CD4-positive, alpha-beta T cell treated with Interleukin-17A for 4 hours (primary cell): ENCODE measurements around the gene NFIA.

Experiments
- DNase-seq: peaks from one replicate; pipeline ENCODE4 v3.0.0-alpha.2; 2020; ENCODE audit warnings: mixed read lengths

The NFIA gene

DNA sequence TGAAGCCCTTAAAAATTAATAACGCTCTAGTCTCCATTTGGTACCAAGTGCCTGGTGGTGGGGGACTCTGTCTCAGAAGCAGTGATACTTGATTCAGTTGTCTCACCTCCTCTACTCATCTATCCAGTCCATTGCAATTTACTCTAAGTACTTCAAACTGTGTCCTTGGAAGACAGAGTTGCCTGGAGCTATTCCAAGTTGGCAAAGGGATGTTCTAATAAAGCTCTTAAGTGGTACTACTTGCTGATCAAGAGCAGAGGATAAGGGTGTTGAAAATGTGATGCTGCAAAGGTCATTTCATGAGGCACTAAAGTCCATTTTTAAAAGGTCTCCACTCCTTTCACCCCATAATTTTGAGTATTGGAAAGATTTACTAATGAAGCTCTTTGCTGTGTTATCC is 142.2 kb downstream of the NFIA start:
- no peak for DNase-seq

DNA sequence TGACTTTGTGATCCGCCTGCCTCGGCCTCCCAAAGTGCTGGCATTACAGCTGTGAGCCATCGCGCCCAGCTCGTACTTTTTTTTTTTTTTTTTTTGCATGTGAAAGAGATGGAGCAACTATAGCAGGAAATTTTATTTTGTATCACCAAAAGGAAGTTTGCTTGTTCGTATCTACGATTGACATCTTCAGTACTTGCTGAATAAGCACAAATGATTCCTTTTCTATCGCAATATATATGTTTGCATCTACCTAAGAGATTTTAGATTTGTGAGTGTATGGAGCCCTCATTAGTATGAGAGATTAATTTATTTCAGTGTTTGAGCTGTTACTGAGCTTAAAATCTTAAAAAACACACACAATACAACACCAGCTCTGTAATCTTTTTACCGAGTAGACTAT is 143.1 kb downstream of the NFIA start:
- DNase-seq: no peak

GRCh38 chr1:61226791-61227567 is 144.6 kb downstream of the NFIA start:
- no peak for DNase-seq

DNA sequence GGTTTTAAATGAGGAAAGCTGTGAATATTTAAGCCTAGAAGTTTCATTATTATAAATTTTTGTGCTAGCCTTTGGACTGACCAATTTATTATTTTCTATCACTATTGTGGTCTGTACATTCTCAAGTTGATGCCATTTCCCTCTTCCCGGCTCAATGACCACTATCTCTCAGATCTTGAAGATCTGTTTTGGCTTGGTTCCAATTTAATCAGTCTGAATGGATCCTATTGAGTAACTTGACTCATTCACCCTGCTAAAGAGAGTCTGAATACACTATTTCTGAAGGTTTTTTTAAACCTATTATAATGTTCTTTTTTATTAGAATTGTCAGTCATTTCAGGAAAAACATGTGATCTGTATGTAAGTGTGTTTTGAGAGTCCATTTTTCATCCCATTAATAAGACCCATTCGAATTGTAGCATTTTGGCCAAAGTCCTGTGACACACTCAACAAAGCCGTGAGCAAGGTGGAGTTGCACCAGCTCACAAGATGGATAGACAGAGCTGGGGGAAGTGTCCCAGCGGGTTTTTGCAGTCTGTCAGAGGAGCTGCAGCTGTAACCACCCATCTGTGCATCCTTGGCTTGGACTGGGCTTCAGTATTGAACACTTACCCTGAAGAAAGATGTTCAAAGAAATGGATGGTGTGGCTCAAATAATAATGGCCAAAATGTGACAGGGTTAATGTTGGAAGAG is 145.6 kb downstream of the NFIA start:
- no peak for DNase-seq

- no peak for DNase-seq
These were observed 148.2 kb downstream of the NFIA start for GRCh38 chr1:61230523-61230922.

GRCh38 chr1:61231795-61232194 is 149.4 kb downstream of the NFIA start:
- DNase-seq: no peak

DNA sequence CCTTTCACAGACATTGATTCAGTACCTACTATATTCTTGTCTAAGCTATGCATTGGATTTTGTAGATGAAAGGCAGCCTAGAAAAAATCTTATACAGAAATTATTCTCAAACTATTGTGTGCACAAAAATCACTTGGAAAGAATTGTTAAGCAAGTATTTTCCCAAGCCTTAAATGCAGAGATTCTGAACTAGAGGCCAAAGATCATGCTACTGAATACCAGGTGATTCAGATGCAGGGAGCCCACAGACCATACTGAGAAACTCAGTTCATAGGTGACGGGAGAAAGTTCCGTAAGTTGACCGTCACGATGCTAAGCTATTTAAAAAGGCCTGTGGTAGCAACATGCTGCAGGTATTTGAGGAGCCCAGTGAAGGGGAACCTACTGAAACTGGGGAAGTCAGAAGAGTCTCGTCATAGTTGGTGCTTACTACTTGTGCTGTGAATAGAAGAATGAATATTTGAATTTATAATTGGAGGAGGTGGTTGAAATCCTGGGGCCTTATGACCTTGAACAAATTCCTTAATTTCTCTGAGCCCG is 150.8 kb downstream of the NFIA start:
- DNase-seq: no peak

- DNase-seq: no peak
These were observed 152.2 kb downstream of the NFIA start for GRCh38 chr1:61234587-61234919.

DNA sequence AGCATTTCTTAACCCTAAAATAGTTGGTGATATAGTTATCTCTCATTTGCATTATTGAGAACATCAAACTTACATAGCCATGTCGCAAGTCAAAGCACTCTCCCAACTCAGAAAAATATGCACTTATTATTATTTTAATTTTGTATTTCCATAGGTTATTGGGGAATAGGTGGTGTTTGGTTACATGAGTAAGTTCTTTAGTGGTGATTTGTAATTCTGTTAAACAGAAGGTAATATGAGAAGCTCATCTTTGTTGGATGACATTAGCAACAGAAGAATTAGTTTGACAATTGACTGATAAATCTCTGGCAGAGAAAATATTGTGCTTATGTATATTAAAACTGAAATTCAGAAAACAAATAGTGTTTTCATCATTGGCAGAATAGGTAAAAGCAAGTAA is 154.8 kb downstream of the NFIA start:
- DNase-seq: no peak

GRCh38 chr1:61237659-61238358 is 155.4 kb downstream of the NFIA start:
- no peak for DNase-seq

GRCh38 chr1:61238359-61238665 is 156.0 kb downstream of the NFIA start:
- no peak for DNase-seq

DNA sequence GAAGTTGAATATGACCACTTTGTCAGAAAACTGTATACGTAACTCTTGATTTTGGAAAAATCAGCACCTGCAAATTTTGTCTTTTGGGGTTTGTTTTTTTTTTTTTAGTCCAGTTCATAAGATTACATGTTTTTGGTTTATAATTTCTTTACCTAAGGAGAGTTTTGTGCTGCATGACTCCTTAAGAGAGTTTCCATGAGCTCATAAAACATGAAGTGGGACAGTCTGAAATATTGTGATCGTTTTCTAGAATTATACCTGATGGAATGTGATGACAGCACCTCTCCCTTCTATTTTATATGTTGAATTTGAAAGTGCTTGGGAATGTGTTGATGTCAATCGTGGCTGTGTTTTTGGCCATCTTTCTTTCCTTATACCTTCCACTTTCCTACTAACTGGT is 158.5 kb downstream of the NFIA start:
- DNase-seq: no peak

DNA sequence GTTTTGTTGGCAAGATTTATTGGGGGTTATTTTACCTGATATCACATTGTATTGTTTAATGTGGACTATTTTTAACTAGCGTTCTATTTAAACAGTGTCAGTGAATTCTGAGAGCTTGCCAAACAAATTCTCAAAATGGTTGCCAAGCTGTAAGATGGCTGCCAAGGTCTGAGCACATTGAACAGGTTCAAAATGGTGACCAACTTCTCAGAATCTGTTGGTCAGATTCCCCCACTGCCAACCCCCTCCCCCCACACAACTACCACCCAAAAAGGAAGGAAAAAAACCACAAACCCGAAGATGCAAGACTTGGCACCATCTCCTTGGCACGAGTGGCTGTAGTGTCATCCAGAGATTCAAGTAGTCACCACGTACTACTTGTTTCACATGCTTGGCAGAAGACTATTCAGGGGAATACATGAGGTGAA is 159.1 kb downstream of the NFIA start:
- DNase-seq: no peak

DNA sequence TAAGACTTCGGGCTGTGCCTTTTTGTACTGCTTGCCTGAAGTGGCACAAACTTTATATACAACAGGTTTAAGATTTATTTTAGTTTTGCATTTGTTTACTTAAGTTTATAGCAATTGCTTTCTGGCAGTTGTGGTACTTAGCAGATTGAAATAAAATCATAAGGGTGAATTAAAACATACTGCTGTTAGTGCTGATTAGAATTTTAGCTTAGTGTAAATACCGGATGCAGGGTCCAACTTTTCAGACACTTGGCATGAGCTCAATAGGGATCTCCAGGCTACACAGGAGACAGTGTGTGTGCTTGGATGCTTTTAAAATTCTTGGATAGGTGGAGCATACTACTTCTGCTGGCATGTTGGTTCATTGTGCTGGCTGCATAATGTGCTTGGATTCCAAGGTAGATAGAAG is 159.6 kb downstream of the NFIA start:
- DNase-seq: no peak

DNA sequence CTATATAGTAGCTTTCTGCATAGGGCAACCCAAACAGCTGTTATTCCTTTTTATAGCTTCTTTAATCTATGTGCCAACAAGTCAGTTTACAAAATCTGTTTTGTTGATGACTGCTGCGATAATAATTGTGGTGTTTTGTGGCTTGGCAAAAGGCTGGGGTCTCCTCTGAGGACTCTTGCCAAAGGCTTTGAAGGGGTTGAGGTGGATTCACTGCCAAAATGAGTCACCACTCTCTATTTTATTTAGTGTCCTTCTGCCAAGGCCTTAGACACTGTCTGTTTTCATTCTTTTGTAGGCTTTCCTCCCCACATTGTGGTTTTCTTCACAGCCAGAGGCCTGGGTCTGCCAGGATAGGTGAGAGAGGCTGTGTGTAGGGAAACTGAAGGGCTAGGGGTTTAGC is 161.8 kb downstream of the NFIA start:
- DNase-seq: no peak

GRCh38 chr1:61245696-61246400 is 163.5 kb downstream of the NFIA start:
- no peak for DNase-seq

DNA sequence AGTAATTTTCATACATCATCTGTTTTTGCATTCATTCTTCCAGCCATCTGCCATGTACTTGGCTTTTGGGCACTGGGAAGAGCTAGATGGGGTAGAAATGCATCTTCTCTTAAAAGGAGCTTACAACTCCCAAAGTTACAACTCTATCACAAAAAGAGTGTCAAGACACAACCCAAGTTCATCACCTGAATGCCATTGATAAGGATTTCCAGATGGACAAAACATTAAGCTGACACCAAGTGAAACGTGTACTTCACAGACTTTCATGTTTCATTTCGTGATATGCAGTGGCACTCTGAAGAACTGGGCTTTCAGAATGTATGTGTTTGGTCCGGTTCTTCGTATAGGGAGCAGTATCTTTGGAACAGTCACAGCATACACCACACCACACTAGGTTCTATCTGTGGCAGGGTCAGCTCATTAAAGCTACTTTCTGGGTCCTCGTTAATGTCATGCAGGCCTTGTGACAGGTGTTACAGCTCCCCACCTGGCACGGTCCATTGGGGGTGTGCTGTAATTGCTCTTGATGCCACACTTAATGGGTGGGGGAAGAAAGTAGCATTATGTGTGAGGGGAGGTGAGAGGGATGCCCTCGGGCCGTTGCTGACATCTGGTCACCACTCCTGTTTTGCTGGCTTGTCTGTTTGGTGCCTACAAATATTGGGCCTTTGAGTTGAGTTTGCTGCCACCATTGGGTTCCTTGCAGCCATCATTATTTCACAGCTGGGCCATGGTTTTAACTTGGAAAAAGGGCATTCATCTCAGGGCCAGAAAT is 164.9 kb downstream of the NFIA start:
- no peak for DNase-seq

GRCh38 chr1:61247881-61248752 is 165.8 kb downstream of the NFIA start:
- no peak for DNase-seq

DNA sequence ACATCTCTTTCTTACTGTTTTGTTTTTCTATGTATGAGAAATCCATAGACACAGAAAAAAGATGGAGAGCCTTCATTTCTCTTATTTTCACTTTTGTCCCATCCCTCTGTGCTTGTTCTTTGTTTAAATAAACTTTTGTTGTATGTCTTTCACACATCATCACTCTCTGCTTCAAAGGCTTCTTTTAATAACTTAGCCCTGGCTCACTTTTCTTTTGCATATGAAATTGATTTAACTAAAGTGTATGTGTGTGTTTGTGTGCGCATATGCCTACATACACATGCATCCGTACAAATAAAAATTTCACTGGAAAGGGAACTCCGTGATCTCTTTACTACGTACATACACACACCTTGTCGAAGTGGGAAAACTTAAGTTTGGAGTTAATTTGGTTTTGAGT is 168.6 kb downstream of the NFIA start:
- no peak for DNase-seq

- DNase-seq: no peak
These were observed 170.8 kb downstream of the NFIA start for GRCh38 chr1:61253059-61253735.
